Right atrium auricular region (tissue), 2 donors: ENCODE measurements around the gene MGAT3. TPM values are rescaled to one million over a fixed set of nuclear protein-coding genes. Genes with fewer than 3 reads are reported as not detected.

Experiments
- DNase-seq: peaks from one replicate; pipeline ENCODE4 v3.0.0-alpha.2; 2019; ENCODE audit warnings: low spot score
- H3K27ac ChIP-seq, 2 donors: fragments of 200-600 bp; sonication (generic); 1 replicate in 1 of 2; 2 replicates in 1 of 2; pipeline ENCODE4 v1.5.1; 2016 to 2019
- H3K27me3 ChIP-seq, 2 donors: fragments of 200-600 bp; sonication (generic); one replicate each; pipeline versions ENCODE4 v1.5.1 to v1.6.0; 2017 to 2019
- H3K36me3 ChIP-seq: fragments of 200-600 bp; sonication (generic); one replicate; pipeline ENCODE4 v1.5.1; 2016
- H3K4me1 ChIP-seq, 2 donors: fragments of 200-600 bp; sonication (generic); one replicate each; pipeline versions ENCODE4 v1.5.1 to v1.6.0; 2017 to 2019
- H3K4me3 ChIP-seq, 2 donors: fragments of 200-600 bp; sonication (generic); 1 replicate in 1 of 2; 2 replicates in 1 of 2; pipeline ENCODE4 v1.5.1; 2017 to 2019; ENCODE audit warnings: mild to moderate bottlenecking in 1 of 2, moderate library complexity in 1 of 2
- H3K9me3 ChIP-seq, 2 donors: fragments of 200-600 bp; sonication (generic); one replicate each; pipeline ENCODE4 v1.5.1; 2019
- total RNA-seq, 2 donors: library from RNA; depleted of rRNA; stranded (reverse); fragments of >200 nt; gene quantifications; one replicate each; pipeline ENCODE4 v1.1.0, GENCODE V29; 2016
- TF ChIP-seq, protein P1 (sequence below), 2 donors: fragments of 200-600 bp; sonication (generic); IDR thresholded peaks; one replicate each; pipeline ENCODE4 v1.5.1; 2019; ENCODE audit warnings: antibody characterized with exemption in 2 of 2

MGAT3 gene
- total RNA-seq, 2 donors from 2014 or later: 2.9 to 11.3 TPM

DNA sequence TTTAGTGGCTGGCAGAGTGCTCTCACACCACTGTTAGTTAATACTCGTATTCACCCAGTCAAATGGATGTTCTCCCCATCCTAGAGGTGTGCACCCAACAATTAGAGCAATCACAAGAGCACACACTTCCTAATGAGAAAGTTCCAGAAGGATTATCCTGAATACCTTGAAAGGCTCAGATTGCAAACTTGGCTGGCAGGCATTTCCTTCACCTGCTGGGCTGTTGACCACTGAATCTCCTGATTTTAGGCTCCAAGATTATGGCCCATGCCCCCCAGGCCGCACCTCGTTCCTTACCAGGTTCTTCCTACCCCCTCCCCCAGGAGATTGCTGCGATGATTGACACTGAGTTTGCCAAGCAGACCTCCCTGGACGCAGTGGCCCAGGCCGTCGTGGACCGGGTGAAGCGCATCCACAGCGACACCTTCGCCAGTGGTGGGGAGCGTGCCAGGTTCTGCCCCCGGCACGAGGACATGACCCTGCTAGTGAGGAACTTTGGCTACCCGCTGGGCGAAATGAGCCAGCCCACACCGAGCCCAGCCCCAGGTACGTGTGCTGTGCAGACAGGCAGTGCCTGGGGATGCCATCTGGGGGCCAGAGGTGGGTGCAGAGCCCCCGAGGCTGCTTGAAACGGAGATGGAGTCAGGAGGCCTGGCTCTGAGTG, 30.3 kb upstream of the MGAT3 start:
- peaks cover 0 to 16% of the 10 kb centered on the region in 2 donors for H3K4me1 ChIP-seq
- no peak for DNase-seq
- peaks cover 61% of the 10 kb centered on the region for H3K36me3 ChIP-seq
- H3K9me3 ChIP-seq: no peaks in the 10 kb centered on the region
- H3K27ac ChIP-seq: no peak overlapping the region
- H3K27me3 ChIP-seq: no peaks in the 10 kb centered on the region
- H3K4me3 ChIP-seq: no peak overlapping the region
- TF ChIP-seq, protein P1, sequence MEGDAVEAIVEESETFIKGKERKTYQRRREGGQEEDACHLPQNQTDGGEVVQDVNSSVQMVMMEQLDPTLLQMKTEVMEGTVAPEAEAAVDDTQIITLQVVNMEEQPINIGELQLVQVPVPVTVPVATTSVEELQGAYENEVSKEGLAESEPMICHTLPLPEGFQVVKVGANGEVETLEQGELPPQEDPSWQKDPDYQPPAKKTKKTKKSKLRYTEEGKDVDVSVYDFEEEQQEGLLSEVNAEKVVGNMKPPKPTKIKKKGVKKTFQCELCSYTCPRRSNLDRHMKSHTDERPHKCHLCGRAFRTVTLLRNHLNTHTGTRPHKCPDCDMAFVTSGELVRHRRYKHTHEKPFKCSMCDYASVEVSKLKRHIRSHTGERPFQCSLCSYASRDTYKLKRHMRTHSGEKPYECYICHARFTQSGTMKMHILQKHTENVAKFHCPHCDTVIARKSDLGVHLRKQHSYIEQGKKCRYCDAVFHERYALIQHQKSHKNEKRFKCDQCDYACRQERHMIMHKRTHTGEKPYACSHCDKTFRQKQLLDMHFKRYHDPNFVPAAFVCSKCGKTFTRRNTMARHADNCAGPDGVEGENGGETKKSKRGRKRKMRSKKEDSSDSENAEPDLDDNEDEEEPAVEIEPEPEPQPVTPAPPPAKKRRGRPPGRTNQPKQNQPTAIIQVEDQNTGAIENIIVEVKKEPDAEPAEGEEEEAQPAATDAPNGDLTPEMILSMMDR (IDR thresholded peaks at IDR 0.05): no peak

DNA sequence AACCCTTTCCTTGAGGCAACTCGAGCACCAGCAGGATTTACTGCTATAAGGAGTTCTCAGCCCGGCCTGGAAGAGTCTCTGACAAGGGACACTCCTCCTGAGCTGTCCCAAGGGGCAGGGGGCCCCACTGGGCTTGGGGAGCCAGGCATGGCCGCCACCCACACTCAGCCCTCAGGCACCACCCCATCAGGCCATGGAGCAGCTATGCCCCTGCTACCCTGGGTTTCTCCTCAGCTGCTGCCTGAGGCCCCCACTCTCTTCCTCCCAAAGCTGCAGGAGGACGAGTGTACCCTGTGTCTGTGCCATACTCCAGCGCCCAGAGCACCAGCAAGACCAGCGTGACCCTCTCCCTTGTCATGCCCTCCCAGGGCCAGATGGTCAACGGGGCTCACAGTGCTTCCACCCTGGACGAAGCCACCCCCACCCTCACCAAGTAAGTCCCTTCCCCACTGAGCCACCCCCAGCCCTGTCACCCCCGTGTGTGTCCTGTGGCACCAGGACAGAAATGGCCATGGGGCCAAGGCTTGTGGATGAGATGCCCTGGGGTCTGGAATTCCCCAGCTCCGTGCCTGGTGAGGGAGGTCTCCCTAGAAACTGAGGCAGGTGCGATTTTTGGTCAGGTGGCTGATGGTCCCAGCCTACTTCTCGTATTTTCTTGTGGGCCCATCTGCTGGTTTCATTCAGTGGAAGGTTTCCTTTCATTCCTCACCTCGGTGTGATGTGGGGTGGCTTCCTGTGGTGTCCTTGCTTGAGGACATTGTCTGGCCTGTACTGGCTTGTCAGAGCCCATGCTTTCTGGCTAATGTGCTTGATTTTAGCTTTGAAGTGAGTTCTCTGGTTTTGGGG, 28.8 kb upstream of the MGAT3 start:
- Histone ChIP-seq H3K36me3 (peaks cover 53% of the 10 kb centered on the region), H3K9me3 (no peaks in the 10 kb centered on the region), H3K4me1 (peaks cover 0 to 31% of the 10 kb centered on the region in 2 donors), H3K4me3 (no peak overlapping the region), H3K27me3 (no peaks in the 10 kb centered on the region), H3K27ac (no peak overlapping the region)
- DNase-seq: no peak
- TF ChIP-seq, protein P1 (IDR thresholded peaks at IDR 0.05): no peak

DNA sequence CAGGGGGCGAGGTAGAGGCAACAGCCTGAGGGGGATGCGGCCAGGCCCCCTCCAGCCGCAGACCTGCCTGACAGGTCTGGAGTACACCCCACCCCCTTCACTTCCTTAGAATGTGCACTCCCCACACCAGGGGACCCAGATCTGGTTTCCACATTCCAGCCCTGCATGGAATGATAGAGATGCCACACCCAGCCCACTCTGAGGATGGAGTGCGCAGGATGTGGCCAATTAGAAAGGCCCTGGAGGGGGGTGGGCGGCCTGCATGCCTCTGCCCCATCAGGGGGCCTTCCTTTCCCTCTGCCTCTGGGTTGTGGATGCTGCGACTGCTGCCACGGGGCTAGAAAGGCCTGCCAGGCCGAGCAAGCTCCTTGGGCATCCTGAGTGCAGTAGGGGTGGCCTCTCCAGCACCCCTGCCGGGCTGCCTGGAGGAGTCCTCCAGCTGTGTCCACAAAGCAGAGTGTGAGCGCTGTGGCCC, 28.2 kb upstream of the MGAT3 start:
- H3K4me1 ChIP-seq: peaks cover 0 to 31% of the 10 kb centered on the region in 2 donors
- no peak for DNase-seq
- H3K27me3 ChIP-seq: no peaks in the 10 kb centered on the region
- H3K36me3 ChIP-seq: peaks cover 53% of the 10 kb centered on the region
- TF ChIP-seq, protein P1 (IDR thresholded peaks at IDR 0.05): no peak
- H3K9me3 ChIP-seq: no peaks in the 10 kb centered on the region
- H3K4me3 ChIP-seq: no peak overlapping the region
- H3K27ac ChIP-seq: no peak overlapping the region

DNA sequence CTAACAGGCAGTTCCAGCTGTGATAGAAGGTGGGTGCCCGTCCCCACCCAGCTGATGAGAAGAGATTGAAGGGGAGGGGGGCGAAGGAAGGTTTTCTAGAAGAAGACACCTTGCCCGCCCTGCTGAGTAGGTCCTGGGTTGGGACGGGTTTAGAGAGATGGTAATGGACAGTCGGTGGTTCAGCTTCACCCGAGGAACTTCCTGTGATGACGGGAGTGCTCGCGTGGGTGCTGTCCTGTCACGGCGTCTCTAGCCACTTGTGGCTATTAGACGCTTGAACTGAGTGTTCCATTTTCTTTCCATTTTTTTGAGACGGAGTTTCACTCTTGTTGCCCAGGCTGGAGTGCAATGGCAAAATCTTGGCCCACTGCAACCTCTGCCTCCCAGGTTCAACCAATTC, 27.6 kb upstream of the MGAT3 start:
- Histone ChIP-seq H3K27ac (no peak overlapping the region), H3K4me1 (peaks cover 0 to 34% of the 10 kb centered on the region in 2 donors), H3K9me3 (no peaks in the 10 kb centered on the region), H3K36me3 (peaks cover 48% of the 10 kb centered on the region), H3K27me3 (no peaks in the 10 kb centered on the region), H3K4me3 (no peak overlapping the region)
- TF ChIP-seq, protein P1 (IDR thresholded peaks at IDR 0.05): no peak
- DNase-seq: no peak

DNA sequence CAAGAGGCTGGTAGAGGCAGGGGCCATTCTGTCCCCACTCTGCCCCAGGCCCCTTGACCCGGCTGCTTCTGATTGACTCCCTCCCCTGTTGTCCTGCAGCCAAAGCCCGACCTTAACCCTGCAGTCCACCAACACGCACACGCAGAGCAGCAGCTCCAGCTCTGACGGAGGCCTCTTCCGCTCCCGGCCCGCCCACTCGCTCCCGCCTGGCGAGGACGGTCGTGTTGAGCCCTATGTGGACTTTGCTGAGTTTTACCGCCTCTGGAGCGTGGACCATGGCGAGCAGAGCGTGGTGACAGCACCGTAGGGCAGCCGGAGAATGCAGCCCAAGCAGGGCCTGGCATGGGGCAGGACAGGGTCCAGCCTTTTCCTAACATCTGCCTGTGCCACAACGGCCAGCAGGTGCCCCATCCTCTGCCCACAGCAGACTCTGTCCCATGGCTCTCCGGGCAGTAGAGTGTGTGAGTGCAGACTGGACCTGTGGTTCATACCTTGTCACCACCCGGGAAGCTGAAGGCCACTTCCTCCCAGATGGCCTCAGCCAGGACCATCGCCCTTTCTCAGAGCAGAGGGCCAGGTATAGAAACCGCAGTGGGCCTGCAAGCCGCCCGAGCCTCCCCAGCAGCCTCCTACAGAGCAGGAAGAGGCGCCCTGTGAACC, 26.8 kb upstream of the MGAT3 start:
- Histone ChIP-seq H3K4me3 (no peak overlapping the region), H3K4me1 (peaks cover 0 to 42% of the 10 kb centered on the region in 2 donors), H3K9me3 (no peaks in the 10 kb centered on the region), H3K36me3 (peaks cover 40% of the 10 kb centered on the region), H3K27ac (peak overlapping the region; percentile 85 to 95), H3K27me3 (no peaks in the 10 kb centered on the region)
- TF ChIP-seq, protein P1 (IDR thresholded peaks at IDR 0.05): no peak
- DNase-seq: no peak
